Esophagus muscularis mucosa (tissue), 4 donors: ENCODE measurements around the gene ALG5. TPM values are rescaled to one million over a fixed set of nuclear protein-coding genes. Genes with fewer than 3 reads are reported as not detected.

Source experiments
- DNase-seq: peaks from one replicate; pipeline ENCODE4 v3.0.0-alpha.2; 2017; ENCODE audit errors: extremely low spot score
- H3K27ac ChIP-seq, 4 donors: fragments of 200-600 bp; sonication (generic); replicated peaks in 1 of 4; 1 replicate in 3 of 4; 2 replicates in 1 of 4; pipeline ENCODE4 v1.5.1; 2016 to 2019; ENCODE audit warnings: mild to moderate bottlenecking in 1 of 4
- H3K27me3 ChIP-seq, 4 donors: fragments of 200-600 bp; sonication (generic); one replicate each; pipeline versions ENCODE4 v1.5.1 to v1.6.0; 2016 to 2019
- H3K36me3 ChIP-seq, 4 donors: fragments of 200-600 bp; sonication (generic); one replicate each; pipeline ENCODE4 v1.5.1; 2016 to 2019
- H3K4me1 ChIP-seq, 4 donors: fragments of 200-600 bp; sonication (generic); one replicate each; pipeline ENCODE4 v1.5.1; 2016 to 2019
- H3K4me3 ChIP-seq, 4 donors: fragments of 200-600 bp; sonication (generic); 1 replicate in 2 of 4; 2 replicates in 2 of 4; pipeline ENCODE4 v1.5.1; 2016 to 2019; ENCODE audit warnings: mild to moderate bottlenecking in 4 of 4, moderate library complexity in 1 of 4
- H3K9me3 ChIP-seq, 4 donors: fragments of 200-600 bp; sonication (generic); 1 replicate in 3 of 4; 2 replicates in 1 of 4; pipeline ENCODE4 v1.5.1; 2016 to 2019
- EP300 ChIP-seq: sonication (generic); formaldehyde crosslinking; IDR thresholded peaks from one replicate; pipeline ENCODE4 v1.6.1; 2017; ENCODE audit warnings: antibody characterized with exemption
- POLR2A ChIP-seq: fragments of 450-650 bp; IDR thresholded peaks from one replicate; pipeline ENCODE4 v1.6.1; 2017; ENCODE audit warnings: antibody characterized with exemption, moderate library complexity, mild to moderate bottlenecking, low read depth
- POLR2AphosphoS5 ChIP-seq, 2 donors: sonication (generic); formaldehyde crosslinking; IDR thresholded peaks; one replicate each; pipeline ENCODE4 v1.6.1; 2017; ENCODE audit warnings: antibody characterized with exemption in 2 of 2
- WGBS: methylation state at CpG from one replicate; pipeline ENCODE4 v1.1.5; 2018; 5-methylcytosine and 5-hydroxymethylcytosine counted together
- intact Hi-C: fragments of 100-400 bp; cut with DNase I; formaldehyde crosslinking; loops from one replicate; pipeline ENCODE4 v1.15.1; 2023
- total RNA-seq, 4 donors: library from RNA; depleted of rRNA; stranded (reverse); fragments of >200 nt; gene quantifications; one replicate each; pipeline versions ENCODE4 v1.1.0 to v1.2.1, GENCODE V29; 2016
- TF ChIP-seq, protein P1 (sequence below), 3 experiments: fragments of 200-600 bp in 2 of 3; fragments of 450-650 bp in 1 of 3; sonication (generic) in 2 of 3; IDR thresholded peaks; one replicate each; pipeline ENCODE4 v1.5.1; 2017 to 2019; ENCODE audit warnings: antibody characterized with exemption in 3 of 3, mild to moderate bottlenecking in 2 of 3, moderate library complexity in 1 of 3

ALG5 gene
- total RNA-seq, 4 donors from 2014 or later, result 17.3 to 28.2 (median 20.4) TPM

- 99% methylated on average over 4 of the region's 4 CpGs for WGBS
- no peaks in the 10 kb centered on the region for H3K9me3 ChIP-seq
- TF ChIP-seq, protein P1, sequence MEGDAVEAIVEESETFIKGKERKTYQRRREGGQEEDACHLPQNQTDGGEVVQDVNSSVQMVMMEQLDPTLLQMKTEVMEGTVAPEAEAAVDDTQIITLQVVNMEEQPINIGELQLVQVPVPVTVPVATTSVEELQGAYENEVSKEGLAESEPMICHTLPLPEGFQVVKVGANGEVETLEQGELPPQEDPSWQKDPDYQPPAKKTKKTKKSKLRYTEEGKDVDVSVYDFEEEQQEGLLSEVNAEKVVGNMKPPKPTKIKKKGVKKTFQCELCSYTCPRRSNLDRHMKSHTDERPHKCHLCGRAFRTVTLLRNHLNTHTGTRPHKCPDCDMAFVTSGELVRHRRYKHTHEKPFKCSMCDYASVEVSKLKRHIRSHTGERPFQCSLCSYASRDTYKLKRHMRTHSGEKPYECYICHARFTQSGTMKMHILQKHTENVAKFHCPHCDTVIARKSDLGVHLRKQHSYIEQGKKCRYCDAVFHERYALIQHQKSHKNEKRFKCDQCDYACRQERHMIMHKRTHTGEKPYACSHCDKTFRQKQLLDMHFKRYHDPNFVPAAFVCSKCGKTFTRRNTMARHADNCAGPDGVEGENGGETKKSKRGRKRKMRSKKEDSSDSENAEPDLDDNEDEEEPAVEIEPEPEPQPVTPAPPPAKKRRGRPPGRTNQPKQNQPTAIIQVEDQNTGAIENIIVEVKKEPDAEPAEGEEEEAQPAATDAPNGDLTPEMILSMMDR (IDR thresholded peaks at IDR 0.05), result no peak
- no peak for TF ChIP-seq POLR2AphosphoS5 (IDR thresholded peaks at IDR 0.05)
- TF ChIP-seq POLR2A, result no peak
- TF ChIP-seq EP300, result no peak
- no peak overlapping the region for H3K4me3 ChIP-seq
- no peak for DNase-seq
- H3K4me1 ChIP-seq, result peaks cover 0 to 8% (median under 1%) of the 10 kb centered on the region in 4 donors
- no peak overlapping the region for H3K27ac ChIP-seq
- intact Hi-C loops, result no loop called here
- H3K27me3 ChIP-seq, result no peaks in the 10 kb centered on the region
- H3K36me3 ChIP-seq, result peaks cover 0 to 4% (median 0%) of the 10 kb centered on the region in 4 donors
Measured at GRCh38 chr13:36907266-36907665, 91.9 kb downstream of the ALG5 start.

- H3K9me3 ChIP-seq, result no peaks in the 10 kb centered on the region
- intact Hi-C loops, result no loop called here
- DNase-seq, result no peak
- H3K27ac ChIP-seq, result no peak overlapping the region
- H3K4me1 ChIP-seq, result peaks cover 0 to 8% (median 0%) of the 10 kb centered on the region in 4 donors
- H3K36me3 ChIP-seq, result peaks cover 0 to 4% (median 0%) of the 10 kb centered on the region in 4 donors
- TF ChIP-seq POLR2A, result no peak
- TF ChIP-seq POLR2AphosphoS5 (IDR thresholded peaks at IDR 0.05), result no peak
- TF ChIP-seq, protein P1 (IDR thresholded peaks at IDR 0.05), result no peak
- no peak for TF ChIP-seq EP300
- no peak overlapping the region for H3K4me3 ChIP-seq
- no peaks in the 10 kb centered on the region for H3K27me3 ChIP-seq
- WGBS, result 89% methylated on average over 5 of the region's 5 CpGs
Measured at GRCh38 chr13:36905944-36906343, 93.2 kb downstream of the ALG5 start.

DNA sequence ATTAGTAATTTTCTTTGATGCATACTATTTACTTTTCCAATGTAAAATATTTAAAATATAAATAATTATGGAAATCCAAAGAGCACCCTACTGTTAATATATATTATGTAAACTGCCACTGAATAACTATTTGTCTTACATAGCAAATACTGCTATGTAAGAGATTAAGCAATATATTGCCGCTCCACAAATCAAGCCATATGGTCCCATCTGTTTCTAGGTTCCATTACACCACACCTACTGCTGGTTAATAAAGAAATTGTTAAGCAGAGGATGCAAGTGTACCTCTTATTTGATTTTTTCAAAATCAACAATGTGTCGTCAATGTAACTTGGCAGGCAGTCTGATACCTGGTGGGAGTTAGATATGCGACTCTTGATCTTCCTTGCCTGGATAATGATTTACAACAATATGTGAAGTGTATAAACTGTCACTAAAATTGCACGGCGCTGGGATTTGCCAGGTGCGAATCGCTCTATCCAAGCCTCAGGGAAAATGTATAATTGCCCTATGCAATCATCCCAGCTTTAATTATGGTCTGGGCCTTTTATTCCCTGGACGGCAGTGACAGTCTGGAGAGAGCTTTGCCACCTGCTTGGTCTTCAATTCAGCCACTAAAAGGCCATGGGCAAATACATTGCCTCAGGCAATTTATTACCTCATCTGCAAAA is 95.1 kb downstream of the ALG5 start:
- no peaks in the 10 kb centered on the region for H3K27me3 ChIP-seq
- DNase-seq, result no peak
- no peak overlapping the region for H3K27ac ChIP-seq
- H3K9me3 ChIP-seq, result peaks cover 0 to 8% (median 0%) of the 10 kb centered on the region in 4 donors
- peaks cover 0 to 4% (median 0%) of the 10 kb centered on the region in 4 donors for H3K36me3 ChIP-seq
- 88% methylated on average over 8 of the region's 8 CpGs for WGBS
- peaks cover 0 to 8% (median 0%) of the 10 kb centered on the region in 4 donors for H3K4me1 ChIP-seq
- TF ChIP-seq POLR2AphosphoS5 (IDR thresholded peaks at IDR 0.05) (no peak), POLR2A (no peak), EP300 (no peak)
- TF ChIP-seq, protein P1 (IDR thresholded peaks at IDR 0.05), result no peak
- intact Hi-C loops, result no loop called here
- H3K4me3 ChIP-seq, result no peak overlapping the region

Other genes starting within 250 kb of the ALG5 start
- gene RFXAP, start 180.1 kb downstream of the ALG5 start, total RNA-seq, result 1 to 10 TPM; 3.3 to 4.6 (median 4.2) TPM
- gene SMAD9, start 79.1 kb downstream of the ALG5 start, total RNA-seq, result 100 to 1,000 TPM in 1 of 4 donors, 10 to 100 TPM in 3; 44.0 to 108 (median 69.0) TPM
- gene EXOSC8, start 1.4 kb upstream of the ALG5 start, total RNA-seq, result 10 to 100 TPM; 17.8 to 23.0 (median 20.3) TPM
- gene SUPT20H, start 60.3 kb upstream of the ALG5 start, total RNA-seq, result 10 to 100 TPM; 23.0 to 37.4 (median 31.7) TPM
- not detected for gene CSNK1A1L, start 106.3 kb upstream of the ALG5 start, total RNA-seq